BLaER1 treated with 17β-estradiol and CSF1 and Interleukin-3, amounts not matched to agents 10 nM and 100 nM (cell line): Measurements from ENCODE around the gene NKAPL.

Experiments used
- H3K27ac ChIP-seq, 11 experiments: shearing (Covaris generic); formaldehyde crosslinking; 2 replicates each; pipeline ENCODE4 v1.8.1; 2022
- H3K27me3 ChIP-seq, 11 experiments: shearing (Covaris generic); formaldehyde crosslinking; 2 replicates each; pipeline ENCODE4 v1.8.1; 2022
- H3K36me3 ChIP-seq, 11 experiments: shearing (Covaris generic); formaldehyde crosslinking; 2 replicates each; pipeline ENCODE4 v1.8.1; 2022
- H3K4me1 ChIP-seq, 10 experiments: shearing (Covaris generic); formaldehyde crosslinking; 2 replicates each; pipeline ENCODE4 v1.8.1; 2022
- H3K4me2 ChIP-seq, 11 experiments: shearing (Covaris generic); formaldehyde crosslinking; 2 replicates each; pipeline ENCODE4 v1.8.1; 2022
- H3K4me3 ChIP-seq, 10 experiments: shearing (Covaris generic); formaldehyde crosslinking; 2 replicates each; pipeline ENCODE4 v1.8.1; 2022
- H3K9ac ChIP-seq, 11 experiments: shearing (Covaris generic); formaldehyde crosslinking; 2 replicates each; pipeline ENCODE4 v1.8.1; 2022
- H3K9me3 ChIP-seq, 11 experiments: shearing (Covaris generic); formaldehyde crosslinking; replicated peaks in 1 of 11; 2 replicates each; pipeline ENCODE4 v1.8.1; 2022
- H4K20me1 ChIP-seq, 11 experiments: shearing (Covaris generic); formaldehyde crosslinking; 2 replicates each; pipeline ENCODE4 v1.8.1; 2022
- Cebpa-rat ChIP-seq, 11 experiments: shearing (Covaris generic); IDR thresholded peaks; 2 replicates each; pipeline ENCODE4 v1.8.1; 2022

Gene NKAPL

DNA sequence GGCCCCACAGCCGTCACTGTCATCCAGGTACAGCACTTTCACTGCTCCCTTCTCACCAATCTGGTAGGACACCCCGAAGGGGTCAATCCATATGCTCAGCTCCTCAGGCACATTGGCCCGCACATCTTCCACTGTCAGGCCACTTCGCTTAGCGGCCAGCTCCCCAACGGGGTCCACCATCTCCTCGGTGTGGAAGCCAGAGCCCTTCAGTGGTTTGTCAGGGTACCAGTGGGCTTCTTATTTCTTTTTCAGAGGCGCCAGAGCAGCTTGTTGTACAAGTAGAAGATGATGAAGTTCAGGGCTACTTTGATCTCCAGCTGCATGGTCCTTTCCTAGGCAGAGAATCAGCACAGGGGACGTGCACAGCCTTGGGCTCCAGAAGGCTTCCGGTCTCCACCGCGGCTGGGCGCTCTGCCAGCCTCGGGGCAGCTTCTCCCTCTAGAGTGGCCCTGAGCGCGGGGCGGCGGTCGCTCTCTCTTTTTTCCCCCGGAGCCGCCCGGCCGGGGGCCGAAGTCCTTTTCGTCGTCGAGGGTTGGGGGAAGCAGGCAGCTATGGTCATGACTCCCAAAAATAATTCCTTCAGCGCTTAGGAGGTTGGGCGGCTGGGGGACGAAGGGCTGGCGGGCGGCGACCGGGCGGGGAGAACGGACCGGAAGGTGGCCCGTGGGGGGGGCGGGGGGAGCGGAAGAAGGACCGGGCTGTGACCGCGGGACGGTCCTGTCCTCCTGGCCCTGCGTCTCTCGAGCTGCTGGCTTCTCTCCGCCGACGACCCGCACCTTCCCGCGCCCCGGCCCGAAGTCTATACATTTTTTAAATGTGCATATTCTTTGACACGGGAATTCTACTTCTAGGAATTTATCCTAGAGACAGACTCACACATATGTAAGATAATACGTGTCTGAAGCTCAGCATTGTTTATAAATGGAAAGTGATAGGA is 40.5 kb upstream of the NKAPL start:
- peaks cover 0 to 23% (median 0%) of the 10 kb centered on the region in 11 experiments; a peak in 5 of 22 replicates for H3K9me3 ChIP-seq
- peaks cover 47 to 86% (median 77%) of the 10 kb centered on the region in 11 experiments for H3K27me3 ChIP-seq
- peak overlapping the region in 6 of 10 experiments; percentile 40 to 63 (median 42); a peak in 11 of 20 replicates for H3K4me3 ChIP-seq
- no peak overlapping the region for H3K27ac ChIP-seq
- no peak for TF ChIP-seq Cebpa-rat (IDR thresholded peaks at IDR 0.05)
- H3K4me1 ChIP-seq: peaks cover 0 to 8% (median 2%) of the 10 kb centered on the region in 10 experiments; a peak in 2 of 20 replicates
- peak overlapping the region; percentile 18 to 66 (median 47); a peak in 17 of 22 replicates for H3K4me2 ChIP-seq
- H4K20me1 ChIP-seq: no peaks in the 10 kb centered on the region
- H3K9ac ChIP-seq: peak overlapping the region in 1 of 11 experiments; percentile 31; a peak in 2 of 22 replicates
- H3K36me3 ChIP-seq: no peaks in the 10 kb centered on the region

DNA sequence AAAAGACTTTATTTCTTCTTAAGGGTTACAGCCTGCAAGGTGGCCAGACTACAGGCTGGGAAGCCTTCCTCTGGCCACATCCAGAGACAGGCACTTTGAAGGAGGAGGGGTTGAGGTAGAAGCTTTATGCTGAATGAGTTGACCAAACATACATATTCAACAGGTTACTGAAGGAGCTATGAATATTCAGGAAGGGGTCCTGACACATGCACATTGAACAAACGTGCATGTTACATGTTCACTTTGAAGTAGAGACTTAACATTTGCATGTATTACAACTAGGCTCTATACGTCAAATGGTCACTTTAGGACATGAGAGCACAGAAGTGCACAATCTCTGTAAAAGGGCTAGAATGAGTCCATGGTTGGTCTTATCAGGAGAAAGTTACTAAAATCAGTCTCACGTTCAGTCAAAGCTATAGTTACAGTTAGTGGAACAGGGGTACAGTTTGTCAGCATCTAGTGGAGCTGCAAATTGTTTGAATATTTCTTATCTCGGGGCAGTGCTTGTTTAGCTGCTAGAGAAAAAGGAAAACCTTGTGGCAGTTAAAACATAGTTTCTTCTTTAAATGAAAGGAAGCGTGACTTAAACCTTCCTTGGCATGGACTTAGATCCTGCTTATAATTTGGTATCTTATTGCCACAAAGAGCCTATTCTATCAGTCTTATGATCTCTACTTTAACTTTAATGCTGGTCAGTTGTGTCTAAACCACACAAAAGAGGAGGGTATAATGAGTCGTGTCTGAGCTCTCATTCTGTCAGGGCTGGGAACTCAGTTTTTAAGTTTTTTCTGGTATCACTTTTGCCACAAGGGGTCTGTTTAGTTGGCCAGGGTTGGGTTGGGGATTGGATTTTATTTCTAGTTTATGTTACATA is 38.6 kb upstream of the NKAPL start:
- H3K4me2 ChIP-seq: no peak overlapping the region

DNA sequence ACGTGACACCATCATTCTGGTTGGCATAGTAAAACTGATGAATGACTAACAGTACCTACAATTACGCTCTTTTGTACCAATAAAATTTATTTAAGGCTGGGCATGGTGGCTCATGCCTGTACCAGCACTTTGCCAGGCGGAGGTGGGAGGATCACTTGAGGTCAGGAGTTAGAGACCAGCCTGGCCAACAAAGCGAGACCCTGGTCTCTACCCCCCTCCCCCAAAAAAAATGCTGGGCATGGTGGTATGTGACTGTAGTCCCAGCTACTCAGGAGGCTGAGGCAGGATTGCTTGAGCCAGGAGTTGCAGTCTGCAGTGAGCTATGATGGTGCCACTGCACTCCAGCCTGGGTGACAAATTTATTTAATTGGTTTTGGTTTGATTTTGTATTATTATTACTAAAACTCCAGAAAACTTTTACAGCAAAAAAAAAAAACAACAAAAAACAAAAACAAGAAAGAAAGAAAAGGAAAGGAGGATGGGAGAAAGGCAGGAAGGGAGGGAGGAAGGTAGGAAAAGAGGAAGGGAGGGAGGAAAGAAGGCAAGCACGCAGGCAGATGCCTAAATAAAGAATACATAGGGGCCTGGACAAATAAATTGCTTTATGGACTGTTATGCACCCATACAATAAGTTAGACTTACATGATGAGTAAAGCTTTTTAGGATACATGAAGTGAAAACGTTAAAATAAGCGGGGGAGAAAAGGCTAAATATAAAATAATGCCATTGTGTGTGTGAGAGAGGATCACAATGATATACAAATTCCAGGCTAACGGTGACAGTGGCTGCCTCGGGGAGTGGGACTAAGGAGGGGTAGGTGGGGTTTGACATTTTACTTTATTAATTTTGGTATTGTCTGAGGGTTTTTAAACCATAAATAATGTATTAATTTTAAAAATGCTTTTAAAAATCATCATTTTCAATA is 34.7 kb upstream of the NKAPL start:
- H3K4me2 ChIP-seq: peak overlapping the region; percentile 39 to 76 (median 69); a peak in 21 of 22 replicates
- H3K4me1 ChIP-seq: peaks cover 0 to 30% (median 3%) of the 10 kb centered on the region in 10 experiments; a peak in 12 of 20 replicates
- H4K20me1 ChIP-seq: no peaks in the 10 kb centered on the region
- peaks cover 0 to 14% (median 5%) of the 10 kb centered on the region in 11 experiments; a peak in 9 of 22 replicates for H3K9me3 ChIP-seq
- H3K4me3 ChIP-seq: peak overlapping the region; percentile 58 to 75 (median 66)
- H3K27me3 ChIP-seq: peaks cover 28 to 67% (median 55%) of the 10 kb centered on the region in 11 experiments
- H3K27ac ChIP-seq: peak overlapping the region in 10 of 11 experiments; percentile 28 to 72 (median 60); a peak in 14 of 22 replicates
- no peak for TF ChIP-seq Cebpa-rat (IDR thresholded peaks at IDR 0.05)
- H3K9ac ChIP-seq: peak overlapping the region; percentile 64 to 79 (median 75); a peak in 21 of 22 replicates
- H3K36me3 ChIP-seq: peaks cover 0 to 24% (median 16%) of the 10 kb centered on the region in 11 experiments; a peak in 15 of 22 replicates

More for the DNA sequence above, 38.6 kb upstream of the NKAPL start:
- Histone ChIP-seq H3K4me3 (no peak overlapping the region), H3K27ac (no peak overlapping the region), H3K9me3 (peaks cover 0 to 28% (median 5%) of the 10 kb centered on the region in 11 experiments; a peak in 9 of 22 replicates), H3K4me1 (peaks cover 0 to 12% (median 2%) of the 10 kb centered on the region in 10 experiments; a peak in 6 of 20 replicates), H4K20me1 (no peaks in the 10 kb centered on the region), H3K9ac (no peak overlapping the region), H3K36me3 (no peaks in the 10 kb centered on the region), H3K27me3 (peaks cover 45 to 86% (median 74%) of the 10 kb centered on the region in 11 experiments)
- no peak for TF ChIP-seq Cebpa-rat (IDR thresholded peaks at IDR 0.05)

DNA sequence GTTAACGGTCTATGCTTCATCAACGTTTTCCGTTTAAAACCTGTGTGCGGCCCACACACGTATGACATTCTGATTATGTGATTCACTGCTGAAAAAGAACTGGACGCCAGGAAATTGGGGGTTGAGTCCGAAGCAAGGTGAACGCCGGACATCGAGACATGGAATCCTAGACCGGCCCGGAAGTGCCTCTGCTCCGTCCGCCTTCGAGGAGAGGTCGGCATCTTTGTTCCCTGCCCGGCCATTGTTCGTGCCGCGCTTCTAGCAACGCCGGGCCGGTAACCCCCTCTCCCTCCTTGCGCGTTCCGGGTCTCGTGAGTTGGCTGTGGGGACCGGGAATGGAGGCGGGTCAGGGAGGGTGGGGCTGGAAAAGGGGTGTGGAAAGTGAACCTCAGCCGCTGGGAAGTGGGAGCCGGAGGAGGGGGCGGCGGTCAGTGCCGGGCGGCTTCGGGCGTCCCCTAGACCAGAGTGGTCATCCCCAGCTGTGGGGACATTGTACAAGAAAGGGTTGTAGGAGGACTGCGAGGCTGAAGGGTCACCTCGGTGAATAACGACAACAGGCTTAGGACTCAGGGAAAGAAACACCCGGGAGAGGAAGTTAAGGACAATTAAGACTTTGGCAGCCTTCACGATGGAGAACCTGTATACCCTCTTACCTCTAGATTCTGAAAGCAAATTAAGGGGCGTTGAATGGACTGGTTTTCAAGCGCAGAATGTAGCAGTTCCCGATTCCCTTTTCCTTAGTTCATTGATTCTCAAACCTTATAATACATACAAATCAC is 33.9 kb upstream of the NKAPL start, which contains the start of gene ZSCAN9:
Gene ZSCAN9, plus strand, starts transcription at position 220 of the 779 bp plus-strand sequence. CDS start 1,810 bp downstream, outside the sequence.
- TF ChIP-seq Cebpa-rat (IDR thresholded peaks at IDR 0.05): no peak
- peaks cover 0 to 14% (median 5%) of the 10 kb centered on the region in 11 experiments; a peak in 9 of 22 replicates for H3K9me3 ChIP-seq
- H3K4me3 ChIP-seq: peak within 1 kb of the TSS; percentile 58 to 75 (median 66)
- H3K27ac ChIP-seq: peak within 1 kb of the TSS; percentile 7 to 72 (median 58); a peak in 19 of 22 replicates
- peak within 1 kb of the TSS; percentile 39 to 76 (median 69) for H3K4me2 ChIP-seq
- peaks cover 26 to 59% (median 46%) of the 10 kb centered on the region in 11 experiments for H3K27me3 ChIP-seq
- H3K9ac ChIP-seq: peak within 1 kb of the TSS; percentile 64 to 79 (median 75)
- H3K36me3 ChIP-seq: peaks cover 3 to 32% (median 23%) of the 10 kb centered on the region in 11 experiments; a peak in 17 of 22 replicates
- peaks cover 0 to 30% (median 3%) of the 10 kb centered on the region in 10 experiments; a peak in 12 of 20 replicates for H3K4me1 ChIP-seq
- no peaks in the 10 kb centered on the region for H4K20me1 ChIP-seq

DNA sequence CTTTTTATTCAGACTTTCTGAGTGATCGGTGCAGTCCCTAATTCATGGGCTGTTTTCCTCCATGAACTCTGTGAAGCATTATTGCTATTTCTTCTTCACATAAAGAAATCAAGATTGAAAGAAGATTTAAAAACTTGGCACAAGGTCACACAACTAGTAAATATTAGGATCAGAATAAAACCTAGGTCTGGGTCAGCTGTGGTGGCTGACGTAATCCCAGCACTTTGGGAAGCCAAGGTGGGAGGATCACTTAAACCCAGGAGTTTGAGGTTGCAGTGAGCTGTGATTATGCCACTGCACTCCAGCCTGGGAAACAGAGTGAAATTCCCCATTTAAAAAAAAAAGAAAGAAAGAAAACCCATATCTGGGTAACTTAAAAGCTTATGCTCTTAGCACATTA is 32.6 kb upstream of the NKAPL start:
- H3K4me3 ChIP-seq: peak overlapping the region in 1 of 10 experiments; percentile 59; a peak in 1 of 20 replicates
- no peaks in the 10 kb centered on the region for H4K20me1 ChIP-seq
- peaks cover 14 to 43% (median 35%) of the 10 kb centered on the region in 11 experiments; a peak in 20 of 22 replicates for H3K36me3 ChIP-seq
- peak overlapping the region in 6 of 11 experiments; percentile 1 to 76 (median 68); a peak in 6 of 22 replicates for H3K4me2 ChIP-seq
- H3K27me3 ChIP-seq: peaks cover 26 to 50% (median 41%) of the 10 kb centered on the region in 11 experiments
- no peak for TF ChIP-seq Cebpa-rat (IDR thresholded peaks at IDR 0.05)
- H3K9ac ChIP-seq: no peak overlapping the region
- no peak overlapping the region for H3K27ac ChIP-seq
- peaks cover 0 to 22% (median 5%) of the 10 kb centered on the region in 11 experiments; a peak in 13 of 22 replicates for H3K9me3 ChIP-seq
- peaks cover 0 to 30% (median 3%) of the 10 kb centered on the region in 10 experiments; a peak in 12 of 20 replicates for H3K4me1 ChIP-seq

DNA sequence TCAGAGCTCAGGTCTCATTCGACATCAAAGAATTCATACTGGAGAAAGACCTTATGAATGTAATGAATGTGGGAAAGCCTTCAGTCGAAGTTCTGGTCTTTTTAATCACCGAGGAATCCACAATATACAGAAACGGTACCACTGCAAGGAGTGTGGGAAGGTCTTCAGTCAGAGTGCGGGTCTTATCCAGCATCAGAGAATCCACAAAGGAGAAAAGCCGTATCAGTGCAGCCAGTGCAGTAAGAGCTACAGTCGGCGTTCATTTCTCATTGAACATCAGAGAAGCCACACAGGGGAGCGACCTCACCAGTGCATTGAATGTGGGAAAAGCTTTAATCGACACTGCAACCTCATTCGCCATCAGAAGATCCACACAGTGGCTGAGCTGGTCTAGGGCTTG is 26.3 kb upstream of the NKAPL start:
- H3K27me3 ChIP-seq: peaks cover 0 to 3% (median 0%) of the 10 kb centered on the region in 11 experiments; a peak in 2 of 22 replicates
- peaks cover 13 to 29% (median 22%) of the 10 kb centered on the region in 11 experiments for H3K9me3 ChIP-seq
- no peaks in the 10 kb centered on the region for H4K20me1 ChIP-seq
- no peak overlapping the region for H3K27ac ChIP-seq
- H3K9ac ChIP-seq: no peak overlapping the region
- H3K4me1 ChIP-seq: peaks cover 0 to 16% (median 3%) of the 10 kb centered on the region in 10 experiments; a peak in 10 of 20 replicates
- no peak overlapping the region for H3K4me3 ChIP-seq
- H3K36me3 ChIP-seq: peaks cover 30 to 65% (median 46%) of the 10 kb centered on the region in 11 experiments
- TF ChIP-seq Cebpa-rat (IDR thresholded peaks at IDR 0.05): no peak
- no peak overlapping the region for H3K4me2 ChIP-seq
